ENCODE data around the gene COL6A3.

- TF ChIP-seq, protein P1, sequence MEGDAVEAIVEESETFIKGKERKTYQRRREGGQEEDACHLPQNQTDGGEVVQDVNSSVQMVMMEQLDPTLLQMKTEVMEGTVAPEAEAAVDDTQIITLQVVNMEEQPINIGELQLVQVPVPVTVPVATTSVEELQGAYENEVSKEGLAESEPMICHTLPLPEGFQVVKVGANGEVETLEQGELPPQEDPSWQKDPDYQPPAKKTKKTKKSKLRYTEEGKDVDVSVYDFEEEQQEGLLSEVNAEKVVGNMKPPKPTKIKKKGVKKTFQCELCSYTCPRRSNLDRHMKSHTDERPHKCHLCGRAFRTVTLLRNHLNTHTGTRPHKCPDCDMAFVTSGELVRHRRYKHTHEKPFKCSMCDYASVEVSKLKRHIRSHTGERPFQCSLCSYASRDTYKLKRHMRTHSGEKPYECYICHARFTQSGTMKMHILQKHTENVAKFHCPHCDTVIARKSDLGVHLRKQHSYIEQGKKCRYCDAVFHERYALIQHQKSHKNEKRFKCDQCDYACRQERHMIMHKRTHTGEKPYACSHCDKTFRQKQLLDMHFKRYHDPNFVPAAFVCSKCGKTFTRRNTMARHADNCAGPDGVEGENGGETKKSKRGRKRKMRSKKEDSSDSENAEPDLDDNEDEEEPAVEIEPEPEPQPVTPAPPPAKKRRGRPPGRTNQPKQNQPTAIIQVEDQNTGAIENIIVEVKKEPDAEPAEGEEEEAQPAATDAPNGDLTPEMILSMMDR (IDR thresholded peaks at IDR 0.05) = no peak
- TF ChIP-seq POLR2A (IDR thresholded peaks at IDR 0.05) = no peak
- no peak for TF ChIP-seq POLR2AphosphoS5 (IDR thresholded peaks at IDR 0.05)
- no peak for TF ChIP-seq EP300 (IDR thresholded peaks at IDR 0.05)
Measured at GRCh38 chr2:237450583-237450982, 36.6 kb upstream of the COL6A3 start.

Data from sigmoid colon (tissue), 4 donors.